ENCODE data around the gene SERPINB11.
"Not testable (repeated sequence)": the region's sequence is repeated elsewhere in the genome, so short reads cannot be mapped to it uniquely, and the experiment has no call there.

The SERPINB11 gene

GRCh38 chr18:63741769-63742168, 39.0 kb downstream of the SERPINB11 start:
- no peaks in the 10 kb centered on the region for H3K36me3 ChIP-seq (ENCODE audit: control insufficient read depth, insufficient read depth, low read length)

GRCh38 chr18:63747006-63747405, 44.2 kb downstream of the SERPINB11 start:
- H3K9me3 ChIP-seq (ENCODE audit: control insufficient read depth, insufficient read depth, low read length) = no peaks in the 10 kb centered on the region
- H3K4me1 ChIP-seq (ENCODE audit: control insufficient read depth, insufficient read depth, low read length) = no peaks in the 10 kb centered on the region
- H3K36me3 ChIP-seq (ENCODE audit: control insufficient read depth, insufficient read depth, low read length) = no peaks in the 10 kb centered on the region
- H3K9ac ChIP-seq (ENCODE audit: low read depth, low read length) = no peak overlapping the region
- no peaks in the 10 kb centered on the region for H3K27me3 ChIP-seq (ENCODE audit: control insufficient read depth, insufficient read depth, low read length)
- H3K4me3 ChIP-seq (ENCODE audit: low read depth, low read length) = no peak overlapping the region

More at GRCh38 chr18:63741769-63742168, 39.0 kb downstream of the SERPINB11 start:
- no peak overlapping the region for H3K9ac ChIP-seq (ENCODE audit: low read depth, low read length)
- no peaks in the 10 kb centered on the region for H3K4me1 ChIP-seq (ENCODE audit: control insufficient read depth, insufficient read depth, low read length)
- no peaks in the 10 kb centered on the region for H3K9me3 ChIP-seq (ENCODE audit: control insufficient read depth, insufficient read depth, low read length)
- no peaks in the 10 kb centered on the region for H3K27me3 ChIP-seq (ENCODE audit: control insufficient read depth, insufficient read depth, low read length)
- H3K4me3 ChIP-seq (ENCODE audit: low read depth, low read length) = no peak overlapping the region

DNA sequence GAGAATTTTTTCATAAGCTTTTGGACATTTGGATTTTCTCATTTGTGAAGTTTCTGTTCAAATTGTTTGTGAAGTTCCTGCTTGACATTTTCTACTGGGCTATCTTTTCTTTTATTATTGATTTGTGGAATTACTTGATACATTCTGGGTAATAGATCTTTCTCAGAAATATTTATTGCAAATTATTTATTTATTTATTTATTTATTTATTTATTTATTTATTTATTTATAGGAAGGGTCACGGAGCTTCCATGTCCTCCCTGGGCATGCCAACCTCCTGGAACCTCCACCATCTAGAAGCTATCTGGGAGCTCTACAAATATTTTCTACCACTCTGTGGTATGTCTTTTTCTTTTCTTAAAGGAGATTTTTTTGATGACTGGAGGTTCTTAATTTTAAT, 46.7 kb downstream of the SERPINB11 start:
- Histone ChIP-seq H3K4me3 (ENCODE audit: low read depth, low read length) (no peak overlapping the region), H3K36me3 (ENCODE audit: control insufficient read depth, insufficient read depth, low read length) (no peaks in the 10 kb centered on the region), H3K27me3 (ENCODE audit: control insufficient read depth, insufficient read depth, low read length) (no peaks in the 10 kb centered on the region), H3K4me1 (ENCODE audit: control insufficient read depth, insufficient read depth, low read length) (no peaks in the 10 kb centered on the region), H3K9ac (ENCODE audit: low read depth, low read length) (no peak overlapping the region), H3K9me3 (ENCODE audit: control insufficient read depth, insufficient read depth, low read length) (no peaks in the 10 kb centered on the region)

DNA sequence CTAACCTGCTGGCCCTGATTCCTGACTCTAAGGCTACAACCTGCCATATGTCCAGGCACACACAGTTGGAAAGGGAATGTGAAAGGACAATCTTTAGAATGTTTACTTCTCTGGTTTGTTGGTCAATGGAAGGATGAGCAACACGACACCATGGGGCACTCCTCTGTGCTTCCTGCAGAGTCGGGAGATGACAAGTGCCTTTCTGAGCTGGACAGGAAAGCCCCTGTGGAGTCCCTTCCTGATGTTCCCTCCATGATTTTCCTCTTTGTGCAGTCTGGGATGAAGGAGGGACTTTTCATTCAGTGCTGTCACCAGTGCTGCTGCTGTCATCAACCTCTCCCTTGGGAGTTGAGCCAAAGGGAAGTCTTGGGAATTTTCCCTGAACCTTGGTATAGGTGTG, 49.9 kb downstream of the SERPINB11 start:
- Histone ChIP-seq H3K9me3 (ENCODE audit: control insufficient read depth, insufficient read depth, low read length) (no peaks in the 10 kb centered on the region), H3K4me1 (ENCODE audit: control insufficient read depth, insufficient read depth, low read length) (no peaks in the 10 kb centered on the region), H3K9ac (ENCODE audit: low read depth, low read length) (no peak overlapping the region), H3K4me3 (ENCODE audit: low read depth, low read length) (no peak overlapping the region), H3K27me3 (ENCODE audit: control insufficient read depth, insufficient read depth, low read length) (no peaks in the 10 kb centered on the region), H3K36me3 (ENCODE audit: control insufficient read depth, insufficient read depth, low read length) (no peaks in the 10 kb centered on the region)

GRCh38 chr18:63753676-63754075, 50.9 kb downstream of the SERPINB11 start:
- Histone ChIP-seq H3K4me1 (ENCODE audit: control insufficient read depth, insufficient read depth, low read length) (no peaks in the 10 kb centered on the region), H3K9me3 (ENCODE audit: control insufficient read depth, insufficient read depth, low read length) (no peaks in the 10 kb centered on the region), H3K36me3 (ENCODE audit: control insufficient read depth, insufficient read depth, low read length) (no peaks in the 10 kb centered on the region), H3K27me3 (ENCODE audit: control insufficient read depth, insufficient read depth, low read length) (no peaks in the 10 kb centered on the region), H3K4me3 (ENCODE audit: low read depth, low read length) (no peak overlapping the region), H3K9ac (ENCODE audit: low read depth, low read length) (no peak overlapping the region)

DNA sequence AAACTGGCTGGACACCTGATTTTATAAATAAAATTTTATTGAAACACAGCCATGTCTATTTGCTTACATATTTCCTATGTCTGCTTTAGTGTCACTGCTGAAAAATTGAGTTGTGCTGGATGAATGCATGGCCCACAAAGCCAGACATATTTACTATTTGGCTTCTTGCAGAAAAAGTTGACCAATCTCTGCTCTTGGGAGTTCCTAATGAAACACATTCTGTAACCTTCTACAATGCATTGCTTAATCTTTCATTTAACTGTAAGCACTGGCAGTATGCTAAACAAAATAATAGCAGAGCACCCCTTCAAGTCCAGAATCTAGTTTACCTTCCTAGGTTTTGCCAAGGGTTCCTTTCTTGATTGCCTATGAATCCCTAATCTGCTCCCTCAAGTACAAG, 54.8 kb downstream of the SERPINB11 start:
- Histone ChIP-seq H3K9ac (ENCODE audit: low read depth, low read length) (no peak overlapping the region), H3K27me3 (ENCODE audit: control insufficient read depth, insufficient read depth, low read length) (no peaks in the 10 kb centered on the region), H3K9me3 (ENCODE audit: control insufficient read depth, insufficient read depth, low read length) (no peaks in the 10 kb centered on the region), H3K4me1 (ENCODE audit: control insufficient read depth, insufficient read depth, low read length) (no peaks in the 10 kb centered on the region), H3K36me3 (ENCODE audit: control insufficient read depth, insufficient read depth, low read length) (no peaks in the 10 kb centered on the region), H3K4me3 (ENCODE audit: low read depth, low read length) (no peak overlapping the region)

GRCh38 chr18:63758615-63759240, 56.0 kb downstream of the SERPINB11 start:
- Histone ChIP-seq H3K9me3 (ENCODE audit: control insufficient read depth, insufficient read depth, low read length) (no peaks in the 10 kb centered on the region), H3K9ac (ENCODE audit: low read depth, low read length) (no peak overlapping the region), H3K4me3 (ENCODE audit: low read depth, low read length) (no peak overlapping the region), H3K36me3 (ENCODE audit: control insufficient read depth, insufficient read depth, low read length) (no peaks in the 10 kb centered on the region), H3K27me3 (ENCODE audit: control insufficient read depth, insufficient read depth, low read length) (no peaks in the 10 kb centered on the region), H3K4me1 (ENCODE audit: control insufficient read depth, insufficient read depth, low read length) (no peaks in the 10 kb centered on the region)

- H3K4me3 ChIP-seq (ENCODE audit: low read depth, low read length); H3K9me3 ChIP-seq (ENCODE audit: control insufficient read depth, insufficient read depth, low read length); H3K9ac ChIP-seq (ENCODE audit: low read depth, low read length): not testable (repeated sequence)
Measured at GRCh38 chr18:63759786-63760185, 57.0 kb downstream of the SERPINB11 start.

GRCh38 chr18:63762518-63762917, 59.8 kb downstream of the SERPINB11 start:
- Histone ChIP-seq H3K9me3 (ENCODE audit: control insufficient read depth, insufficient read depth, low read length) (no peaks in the 10 kb centered on the region), H3K9ac (ENCODE audit: low read depth, low read length) (no peak overlapping the region), H3K4me1 (ENCODE audit: control insufficient read depth, insufficient read depth, low read length) (peaks cover 3% of the 10 kb centered on the region), H3K27me3 (ENCODE audit: control insufficient read depth, insufficient read depth, low read length) (no peaks in the 10 kb centered on the region), H3K36me3 (ENCODE audit: control insufficient read depth, insufficient read depth, low read length) (no peaks in the 10 kb centered on the region), H3K4me3 (ENCODE audit: low read depth, low read length) (no peak overlapping the region)

More at GRCh38 chr18:63759786-63760185, 57.0 kb downstream of the SERPINB11 start:
- H3K36me3 ChIP-seq (ENCODE audit: control insufficient read depth, insufficient read depth, low read length); H3K4me1 ChIP-seq (ENCODE audit: control insufficient read depth, insufficient read depth, low read length); H3K27me3 ChIP-seq (ENCODE audit: control insufficient read depth, insufficient read depth, low read length): not testable (repeated sequence)

DNA sequence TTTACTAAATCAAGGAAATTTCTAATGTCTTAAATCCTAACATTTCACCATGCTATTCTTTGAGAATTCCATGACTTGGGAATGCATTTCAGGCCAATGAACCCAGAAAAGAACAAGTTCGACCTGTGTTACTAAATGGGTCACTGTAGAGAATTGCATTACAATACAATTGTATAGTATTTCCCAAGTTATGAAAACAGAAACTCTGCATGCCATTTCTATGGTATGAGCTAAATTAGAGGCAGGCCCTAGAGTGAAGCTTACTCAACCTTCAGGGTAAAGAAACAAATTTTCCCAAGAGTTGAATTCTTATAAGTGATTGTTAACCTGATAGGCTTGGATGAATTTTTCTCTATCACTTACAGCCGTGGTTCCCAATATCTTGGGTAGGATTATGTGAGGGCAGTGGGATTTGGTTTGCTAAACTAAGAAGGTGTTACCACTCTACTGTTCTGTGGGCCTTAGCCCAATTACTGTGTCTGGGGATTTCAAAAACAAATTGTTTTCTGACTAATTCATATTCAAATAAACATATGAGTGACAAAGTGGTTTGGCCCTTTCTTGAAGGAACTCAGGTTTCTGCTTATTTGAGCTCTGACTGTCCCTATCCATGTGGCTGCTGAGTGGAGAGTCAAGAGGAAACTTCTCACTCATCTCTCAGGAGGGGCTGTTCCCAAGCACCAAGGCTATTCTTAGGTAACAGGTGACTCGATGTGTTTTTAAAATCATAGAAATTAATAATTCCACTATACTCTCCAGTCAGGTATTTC, 61.3 kb downstream of the SERPINB11 start:
- Histone ChIP-seq H3K27me3 (ENCODE audit: control insufficient read depth, insufficient read depth, low read length) (no peaks in the 10 kb centered on the region), H3K4me1 (ENCODE audit: control insufficient read depth, insufficient read depth, low read length) (peaks cover 3% of the 10 kb centered on the region), H3K9ac (ENCODE audit: low read depth, low read length) (no peak overlapping the region), H3K36me3 (ENCODE audit: control insufficient read depth, insufficient read depth, low read length) (no peaks in the 10 kb centered on the region), H3K4me3 (ENCODE audit: low read depth, low read length) (no peak overlapping the region), H3K9me3 (ENCODE audit: control insufficient read depth, insufficient read depth, low read length) (no peaks in the 10 kb centered on the region)

DNA sequence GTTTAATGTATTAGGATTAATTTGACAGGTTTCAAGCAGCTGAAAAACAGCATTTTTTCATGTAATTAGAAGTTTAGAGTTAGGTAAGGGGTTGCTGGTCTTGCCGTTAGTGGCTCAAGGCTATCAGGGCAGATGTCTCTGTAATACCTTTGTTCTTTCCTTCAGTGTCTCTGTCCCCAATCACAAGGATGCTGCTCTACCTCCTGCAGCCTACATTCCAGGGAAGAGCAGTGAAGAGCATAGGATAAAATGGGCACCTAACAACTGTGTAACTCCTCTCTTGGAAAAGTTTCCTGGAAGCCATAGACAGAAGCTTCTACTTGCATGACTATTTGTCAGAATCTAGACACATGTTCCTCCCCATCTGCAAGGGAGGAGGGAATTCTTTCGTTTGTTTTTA, 63.1 kb downstream of the SERPINB11 start:
- Histone ChIP-seq H3K27me3 (ENCODE audit: control insufficient read depth, insufficient read depth, low read length) (no peaks in the 10 kb centered on the region), H3K4me1 (ENCODE audit: control insufficient read depth, insufficient read depth, low read length) (peaks cover 3% of the 10 kb centered on the region), H3K4me3 (ENCODE audit: low read depth, low read length) (no peak overlapping the region), H3K9me3 (ENCODE audit: control insufficient read depth, insufficient read depth, low read length) (no peaks in the 10 kb centered on the region), H3K36me3 (ENCODE audit: control insufficient read depth, insufficient read depth, low read length) (no peaks in the 10 kb centered on the region), H3K9ac (ENCODE audit: low read depth, low read length) (no peak overlapping the region)
